GM04504 (cell line): ENCODE data around the gene IL25.
"Not testable (repeated sequence)": the region's sequence is repeated elsewhere in the genome, so short reads cannot be mapped to it uniquely, and the experiment has no call there.

Experiments
- DNase-seq: peaks from one replicate; pipeline ENCODE4 v3.0.0-alpha.2; 2012; ENCODE audit warnings: low read depth

Gene IL25

GRCh38 chr14:23389396-23389795 lies 16.8 kb downstream of the IL25 start:
- DNase-seq: no peak

- not testable (repeated sequence) for DNase-seq
These were observed 17.3 kb downstream of the IL25 start for GRCh38 chr14:23389871-23390270.

DNA sequence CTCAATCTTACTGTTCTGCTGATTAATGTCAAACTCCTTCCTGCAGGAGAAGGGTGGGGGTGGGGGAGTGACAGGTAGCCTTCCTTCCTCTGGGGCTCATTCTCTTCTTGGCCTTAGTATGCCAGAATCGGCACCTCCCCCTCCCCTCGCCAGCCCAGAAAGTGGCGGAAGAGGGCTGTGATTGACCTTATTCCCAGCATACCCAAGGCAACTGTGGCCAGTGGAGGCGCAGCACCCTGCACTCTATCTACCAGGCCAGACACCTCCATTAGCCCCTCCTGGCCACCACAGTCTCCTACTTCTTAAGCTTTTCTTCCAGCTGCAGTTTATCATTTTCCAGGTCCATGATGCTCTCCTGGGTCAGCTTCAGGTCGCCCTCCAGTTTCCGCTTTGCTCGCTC lies 20.0 kb downstream of the IL25 start:
- DNase-seq: no peak

DNA sequence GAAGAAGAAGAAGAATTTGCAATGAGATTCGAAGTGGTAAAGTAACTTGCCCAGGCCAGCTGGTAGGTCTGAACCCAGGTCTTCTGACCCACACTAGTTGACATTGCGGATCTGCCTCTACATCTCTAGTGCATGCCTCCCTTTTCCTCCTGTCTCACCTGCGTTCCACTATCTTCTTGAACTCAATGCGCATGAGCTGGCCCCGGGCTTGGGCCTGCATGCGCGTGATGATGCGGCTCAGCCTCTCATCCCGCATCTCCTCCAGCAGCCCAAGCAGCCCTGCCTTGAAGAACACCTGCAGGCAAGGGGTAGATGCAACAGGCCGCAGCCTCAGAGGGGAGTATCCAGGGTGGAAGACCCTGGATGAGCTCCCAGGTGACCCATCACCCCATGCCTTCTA lies 23.5 kb downstream of the IL25 start:
- DNase-seq: no peak

DNA sequence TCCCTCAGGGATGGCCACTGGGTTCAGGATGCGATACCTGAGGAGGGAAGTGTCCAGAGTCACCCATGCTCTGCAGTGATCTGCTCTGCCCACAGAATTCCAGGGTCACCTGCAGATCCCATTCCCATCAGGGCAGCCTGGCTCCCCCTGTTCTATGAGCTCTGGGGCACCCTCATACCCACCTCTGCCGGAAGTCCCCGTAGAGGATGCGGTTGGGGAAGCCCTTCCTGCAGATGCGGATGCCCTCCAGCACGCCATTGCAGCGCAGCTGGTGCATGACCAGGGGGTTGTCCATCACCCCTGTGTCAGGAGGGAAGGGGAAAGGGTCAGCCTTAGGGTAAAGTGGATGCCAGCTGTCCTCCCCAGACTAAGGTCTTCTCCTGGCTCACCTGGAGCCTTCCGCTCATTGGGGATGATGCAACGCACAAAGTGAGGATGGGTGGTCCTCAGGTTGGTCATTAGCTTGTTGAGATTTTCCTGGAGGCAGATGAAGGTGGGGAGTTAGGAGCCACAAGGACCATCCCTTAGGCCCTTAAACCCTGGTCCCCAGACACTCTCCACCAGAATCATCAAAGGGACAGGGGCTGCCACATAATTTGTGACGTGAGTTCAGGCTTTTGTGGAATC lies 24.3 kb downstream of the IL25 start:
- DNase-seq: no peak

DNA sequence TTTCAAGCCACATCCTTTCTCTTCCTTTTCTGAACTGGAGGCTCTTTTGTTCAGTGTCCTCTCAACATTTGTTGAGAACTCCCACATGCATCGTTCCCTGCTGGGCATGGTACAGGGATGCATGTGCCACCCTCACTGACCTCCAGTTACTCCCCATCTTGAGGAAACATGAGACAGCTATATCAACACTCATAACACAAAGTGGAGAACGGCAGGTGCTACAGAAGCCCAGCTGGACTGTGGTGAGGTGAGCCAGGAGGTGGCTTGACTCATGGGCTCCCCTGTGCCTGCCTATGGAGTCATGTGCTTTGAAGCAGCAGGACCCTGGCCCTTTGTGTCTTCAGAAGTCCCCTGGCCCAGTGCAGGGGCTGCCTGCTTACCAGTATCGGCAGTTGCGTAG lies 25.7 kb downstream of the IL25 start:
- no peak for DNase-seq

- DNase-seq: no peak
These were observed 26.5 kb downstream of the IL25 start for GRCh38 chr14:23399136-23399535.

- DNase-seq: no peak
These were observed 27.0 kb downstream of the IL25 start for GRCh38 chr14:23399591-23399990.

DNA sequence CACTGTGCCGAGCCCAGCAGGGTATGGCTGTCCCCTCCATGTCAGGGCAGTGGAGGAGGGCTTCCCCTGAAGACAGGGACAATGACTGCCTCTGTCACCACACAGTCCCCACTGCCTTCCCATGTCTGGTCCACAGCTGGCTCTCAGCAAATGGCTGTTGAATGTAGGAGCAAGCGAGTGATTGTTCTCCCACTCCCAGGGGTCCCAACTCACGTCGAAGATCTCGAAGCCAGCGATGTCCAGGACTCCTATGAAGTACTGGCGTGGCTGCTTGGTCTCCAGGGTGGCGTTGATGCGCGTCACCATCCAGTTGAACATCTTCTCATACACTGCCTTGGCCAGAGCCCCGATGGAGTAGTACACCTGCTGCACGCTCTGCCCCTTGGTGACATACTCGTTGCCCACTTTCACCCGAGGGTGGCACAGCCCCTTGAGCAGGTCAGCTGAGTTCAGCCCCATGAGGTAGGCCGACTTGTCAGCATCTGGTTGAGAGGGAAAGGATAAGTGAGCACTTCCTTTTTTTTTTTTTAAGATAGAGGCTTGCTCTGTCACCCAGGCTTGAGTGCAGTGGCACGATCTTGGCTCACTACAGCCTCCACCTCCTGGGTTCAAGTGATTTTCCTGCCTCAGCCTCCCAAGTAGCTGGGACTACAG lies 28.0 kb downstream of the IL25 start:
- not testable (repeated sequence) for DNase-seq

GRCh38 chr14:23401291-23401690 lies 28.7 kb downstream of the IL25 start:
- DNase-seq: no peak

DNA sequence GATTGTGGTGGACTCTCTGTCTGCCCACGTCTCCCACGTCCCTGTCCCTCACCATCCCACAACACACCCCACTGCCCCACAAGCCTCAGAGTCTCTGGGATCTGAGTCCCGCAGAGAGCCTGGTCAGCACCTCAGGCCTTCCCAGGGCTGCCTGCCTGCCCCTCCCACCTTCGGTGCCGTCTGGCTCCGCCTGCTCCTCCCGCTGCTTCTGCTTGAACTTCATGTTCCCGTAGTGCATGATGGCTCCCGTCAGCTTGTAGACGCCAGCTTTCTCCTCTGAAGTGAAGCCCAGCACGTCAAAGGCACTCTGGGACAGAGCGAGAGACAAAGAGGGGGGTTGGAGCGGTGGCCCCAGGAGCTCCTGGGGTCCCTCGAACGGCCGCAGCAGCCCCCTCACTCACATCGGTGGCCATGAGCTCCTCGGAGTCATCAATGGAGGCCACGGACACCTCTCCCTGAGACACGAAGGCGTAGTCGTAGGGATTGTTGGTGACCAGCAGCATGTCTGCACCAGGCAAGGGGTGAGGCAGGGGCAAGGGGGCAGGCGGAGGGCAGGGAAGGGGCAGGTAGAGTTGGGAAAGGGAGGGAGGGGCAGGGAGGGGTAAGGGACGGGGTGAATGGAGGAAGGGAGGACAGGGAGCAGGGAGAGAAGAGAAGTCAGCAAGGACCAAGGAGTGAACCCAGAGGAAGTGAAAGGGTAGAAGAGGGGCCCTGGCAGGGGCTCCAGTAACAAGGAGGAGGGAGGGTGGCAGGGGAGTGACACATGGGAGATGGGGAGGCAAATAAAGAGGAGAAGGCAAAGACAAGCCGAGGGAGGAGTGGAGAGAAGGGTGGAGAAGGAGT lies 29.9 kb downstream of the IL25 start:
- DNase-seq: no peak

- no peak for DNase-seq
These were observed 30.5 kb downstream of the IL25 start for GRCh38 chr14:23403139-23403438.

DNA sequence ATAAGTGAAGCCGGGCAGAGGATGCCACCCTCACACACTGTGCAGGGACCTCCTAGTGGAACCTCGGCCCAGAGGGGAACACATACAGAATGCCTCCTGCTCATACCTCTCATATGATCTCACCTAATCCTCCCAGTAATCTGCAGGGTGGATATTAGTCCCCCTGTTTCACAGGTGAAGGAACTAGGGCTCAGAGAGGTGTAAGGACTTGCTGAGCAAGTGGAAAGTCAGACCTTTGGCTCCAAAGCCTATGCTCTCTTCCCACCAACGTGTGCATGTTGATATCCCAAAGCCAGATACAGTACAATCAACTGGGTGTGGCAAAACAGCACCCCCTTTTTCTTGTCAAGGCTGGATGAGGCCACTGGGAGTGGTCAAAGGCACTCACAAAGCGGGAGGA lies 31.3 kb downstream of the IL25 start:
- DNase-seq: no peak

GRCh38 chr14:23404331-23404900 lies 31.8 kb downstream of the IL25 start:
- no peak for DNase-seq

GRCh38 chr14:23405096-23405495 lies 32.5 kb downstream of the IL25 start:
- DNase-seq: no peak

- no peak for DNase-seq
These were observed 33.0 kb downstream of the IL25 start for GRCh38 chr14:23405516-23406025.

GRCh38 chr14:23406244-23406643 lies 33.6 kb downstream of the IL25 start:
- no peak for DNase-seq

DNA sequence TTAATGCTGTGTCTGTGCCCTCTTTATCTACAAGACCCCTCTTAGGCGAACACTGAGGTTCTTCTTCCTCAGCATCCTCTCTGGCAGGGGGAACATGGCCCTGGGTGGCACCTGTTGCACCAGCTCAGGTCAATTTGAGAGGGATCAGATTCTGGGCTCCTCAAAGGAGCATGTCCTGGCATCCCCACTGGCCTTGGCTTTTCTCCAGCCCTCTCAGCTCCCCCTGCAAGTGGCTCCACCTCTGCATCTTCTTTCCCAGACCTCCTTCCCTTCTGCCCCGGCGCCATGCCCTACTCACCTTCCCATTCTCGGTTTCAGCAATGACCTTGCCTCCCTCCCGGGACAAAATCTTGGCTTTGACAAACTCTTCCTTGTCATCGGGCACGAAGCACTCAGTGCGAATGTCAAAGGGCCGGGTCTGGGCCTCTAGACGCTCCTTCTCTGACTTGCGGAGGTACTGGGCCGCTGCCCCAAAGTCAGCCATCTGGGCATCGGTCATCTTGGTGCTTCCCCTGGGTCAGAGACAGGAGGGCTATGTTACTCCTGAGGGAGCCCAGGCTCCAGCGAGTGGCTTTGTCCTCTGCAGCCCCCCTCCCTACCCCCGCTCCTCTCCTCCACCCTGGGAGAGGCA lies 34.2 kb downstream of the IL25 start:
- no peak for DNase-seq

- no peak for DNase-seq
These were observed 35.1 kb downstream of the IL25 start, which contains the start of gene MYH6 for GRCh38 chr14:23407516-23408306. Gene MYH6, minus strand, starts transcription at chr14:23408273. Its CDS starts 1,050 bp downstream, at chr14:23407223.

DNA sequence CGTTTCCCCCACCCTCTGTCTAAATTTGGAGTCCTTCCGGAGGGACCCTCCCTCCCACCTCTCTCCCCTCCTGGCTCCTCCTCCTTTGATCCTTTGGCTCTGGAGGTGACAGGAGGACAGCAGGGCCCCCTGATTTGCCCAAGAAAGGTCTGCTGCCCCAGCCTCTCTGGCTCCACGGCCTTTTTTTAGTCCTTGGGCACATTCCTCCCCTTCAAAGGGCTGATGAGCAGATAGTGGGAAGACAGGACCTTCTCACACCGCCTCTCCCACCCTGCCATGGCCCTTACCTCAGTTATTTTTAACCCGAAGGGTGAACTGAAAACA lies 35.7 kb downstream of the IL25 start:
- DNase-seq: no peak

GRCh38 chr14:23409475-23409874 lies 36.9 kb downstream of the IL25 start:
- no peak for DNase-seq
